K562 (cell line): ENCODE measurements around the gene FRYL. TPM values are rescaled to one million over a fixed set of nuclear protein-coding genes. Genes with fewer than 3 reads are reported as not detected.
A peak's percentile ranks its signal among the peaks of the same experiment; 100 is the strongest.

ENCODE experiments used
- ATAC-seq: fragments of 200-7000 bp; cut with Tn5 transposase; 3 replicates; pipeline ENCODE4 v1.9.1; 2020; ENCODE audit warnings: moderate library complexity
- BruUV-seq: library from RNA; stranded (reverse); fragments of 400-500 nt; replicated peaks from 2 replicates; lab custom pipeline; 2021; lab: Mats Ljungman, UMichigan
- CTCF ChIA-PET: fragments of 300-600 bp; formaldehyde crosslinking; extraction: SDS; loops from one replicate; lab custom pipeline; 2021; ENCODE audit warnings: low intra/inter-chr PET ratio; lab: Yijun Ruan, JAX
- POLR2A ChIA-PET: fragments of 300-600, 350-650 bp; sonication (Branson Sonifier 250); formaldehyde crosslinking; extraction: SDS; loops from one replicate; lab custom pipeline; 2021; ENCODE audit warnings: antibody characterized with exemption, inconsistent platforms; lab: Yijun Ruan, JAX
- DNase-seq, 4 experiments: peaks; one replicate each; pipeline versions ENCODE4 v3.0.0 to v3.0.0-alpha.2; 2011 to 2018; ENCODE audit warnings: low spot score in 3 of 4, mixed read lengths in 3 of 4; ENCODE audit errors: extremely low read depth in 1 of 4
- FAIRE-seq: peaks from 2 replicates; lab custom pipeline; 2011; peaks lifted over from hg19 to GRCh38; lab: Jason Lieb, UNC
- H2AFZ ChIP-seq: 2 replicates; pipeline ENCODE4 v1.6.0; 2011; ENCODE audit warnings: low read depth, low read length, control low read depth, inconsistent platforms
- H3K27ac ChIP-seq: fragments of 200-600 bp; 3 replicates; pipeline ENCODE4 v1.8.0; 2011; ENCODE audit warnings: low read depth, mild to moderate bottlenecking, control low read depth, inconsistent platforms, low read length, moderate library complexity, mixed read lengths; ENCODE audit errors: extremely low read depth
- H3K27me3 ChIP-seq, 2 experiments: fragments of 300-600 bp in 1 of 2; 2 replicates in 1 of 2; 3 replicates in 1 of 2; pipeline versions ENCODE4 v1.6.0 to v1.8.0; 2011; ENCODE audit warnings: inconsistent platforms in 2 of 2, low read length in 2 of 2, mild to moderate bottlenecking in 1 of 2, mixed read lengths in 1 of 2, moderate library complexity in 1 of 2; ENCODE audit not compliant: control insufficient read depth in 2 of 2, insufficient read depth in 2 of 2
- H3K36me3 ChIP-seq: fragments of 300-600 bp; 3 replicates; pipeline ENCODE4 v1.8.0; 2011; ENCODE audit warnings: mild to moderate bottlenecking, low read length, inconsistent platforms; ENCODE audit not compliant: control insufficient read depth, insufficient read depth
- H3K4me1 ChIP-seq, 2 experiments: fragments of 200-600 bp in 1 of 2; replicated peaks in 1 of 2; 2 replicates in 1 of 2; 3 replicates in 1 of 2; pipeline versions ENCODE4 v1.5.1 to v1.8.0; 2011; ENCODE audit warnings: inconsistent platforms in 2 of 2, low read length in 2 of 2, mild to moderate bottlenecking in 1 of 2, mixed read lengths in 1 of 2, moderate library complexity in 1 of 2; ENCODE audit not compliant: control insufficient read depth in 2 of 2, insufficient read depth in 2 of 2
- H3K4me2 ChIP-seq: 2 replicates; pipeline ENCODE4 v1.6.1; 2011; ENCODE audit warnings: low read length, control low read depth, inconsistent platforms, mixed read lengths; ENCODE audit not compliant: insufficient read depth
- H3K4me3 ChIP-seq: fragments of 200-600 bp; sonication (generic), shearing (Covaris generic); 2 replicates; pipeline ENCODE4 v1.5.1; 2016; ENCODE audit warnings: control low read depth, inconsistent platforms
- H3K79me2 ChIP-seq: fragments of 200-600 bp; 3 replicates; pipeline ENCODE4 v1.8.0; 2011; ENCODE audit warnings: low read length, inconsistent platforms; ENCODE audit not compliant: control insufficient read depth, insufficient read depth
- H3K9ac ChIP-seq, 2 experiments: 2 replicates each; pipeline versions ENCODE4 v1.6.0 to v1.6.1; 2011; ENCODE audit warnings: low read depth in 2 of 2, low read length in 2 of 2, control low read depth in 1 of 2, inconsistent platforms in 1 of 2, mild to moderate bottlenecking in 1 of 2, mixed read lengths in 1 of 2; ENCODE audit not compliant: insufficient read depth in 1 of 2
- H3K9me1 ChIP-seq: one replicate; pipeline ENCODE4 v1.6.0; 2011; ENCODE audit warnings: inconsistent platforms, mild to moderate bottlenecking, low read length, moderate library complexity; ENCODE audit not compliant: control insufficient read depth, insufficient read depth
- H3K9me3 ChIP-seq: replicated peaks from 2 replicates; pipeline ENCODE4 v1.5.1; 2011; ENCODE audit warnings: low read depth, low read length, inconsistent platforms; ENCODE audit not compliant: control insufficient read depth, insufficient read depth
- H4K20me1 ChIP-seq: replicated peaks from 2 replicates; pipeline ENCODE4 v1.6.1; 2011; ENCODE audit warnings: low read length, inconsistent platforms, mixed read lengths; ENCODE audit not compliant: control insufficient read depth, insufficient read depth
- ARID1B ChIP-seq: fragments of 450-650 bp; IDR thresholded peaks from 2 replicates; pipeline ENCODE4 v1.6.1; 2016; ENCODE audit warnings: antibody characterized with exemption, mild to moderate bottlenecking, inconsistent platforms
- CBFA2T3 ChIP-seq: fragments of 450-650 bp; IDR thresholded peaks from 2 replicates; pipeline ENCODE4 v1.6.1; 2017
- CEBPG ChIP-seq, 3 experiments: fragments of 200-800 bp in 1 of 3; sonication (Bioruptor generic) in 1 of 3; sonication (generic) in 1 of 3; formaldehyde crosslinking in 1 of 3; IDR thresholded peaks in 2 of 3; conservative IDR thresholded peaks in 1 of 3; 2 replicates each; pipeline versions ENCODE4 v1.6.1 to v1.8.0; 2016 to 2022; ENCODE audit warnings: missing compliant biosample characterization in 2 of 3, missing genetic modification characterization in 2 of 3, mild to moderate bottlenecking in 1 of 3, missing genetic modification reagents in 1 of 3
- CREM ChIP-seq: IDR thresholded peaks from 2 replicates; pipeline ENCODE4 v1.6.1; 2014; ENCODE audit warnings: antibody characterized with exemption, low read depth
- HDAC1 ChIP-seq, 2 experiments: fragments of 450-650 bp; IDR thresholded peaks; 2 replicates each; pipeline ENCODE4 v1.6.1; 2016 to 2017; ENCODE audit warnings: inconsistent platforms in 1 of 2, mild to moderate bottlenecking in 1 of 2, moderate library complexity in 1 of 2
- JUND ChIP-seq, 2 experiments: IDR thresholded peaks; 2 replicates in 1 of 2; 3 replicates in 1 of 2; pipeline ENCODE4 v1.6.1; 2011; ENCODE audit warnings: borderline replicate concordance in 2 of 2, low read depth in 2 of 2, low read length in 2 of 2, improper control_type of control experiment in 1 of 2, missing biosample characterization in 1 of 2, missing genetic modification characterization in 1 of 2, missing genetic modification reagents in 1 of 2
- LEF1 ChIP-seq: fragments of 450-650 bp; IDR thresholded peaks from 2 replicates; pipeline ENCODE4 v1.6.1; 2016; ENCODE audit warnings: mild to moderate bottlenecking
- MAFG ChIP-seq: fragments of 450-650 bp; conservative IDR thresholded peaks from 2 replicates; pipeline ENCODE4 v1.6.1; 2016; ENCODE audit warnings: missing genetic modification characterization, missing compliant biosample characterization
- MEIS2 ChIP-seq: fragments of 450-650 bp; IDR thresholded peaks from 2 replicates; pipeline ENCODE4 v1.6.1; 2014; ENCODE audit warnings: mild to moderate bottlenecking; ENCODE audit not compliant: partially characterized antibody
- MTA2 ChIP-seq: fragments of 450-650 bp; IDR thresholded peaks from 2 replicates; pipeline ENCODE4 v1.6.1; 2016; ENCODE audit warnings: low read depth
- NCOR1 ChIP-seq: fragments of 450-650 bp; IDR thresholded peaks from 2 replicates; pipeline ENCODE4 v1.6.1; 2016; ENCODE audit warnings: mild to moderate bottlenecking, moderate library complexity
- POLR2AphosphoS5 ChIP-seq: IDR thresholded peaks from 2 replicates; pipeline ENCODE4 v1.6.1; 2011; ENCODE audit warnings: mild to moderate bottlenecking, low read depth, low read length, moderate library complexity; ENCODE audit not compliant: control insufficient read depth, insufficient read depth
- SMC3 ChIP-seq: conservative IDR thresholded peaks from 2 replicates; pipeline ENCODE4 v1.6.1; 2011; ENCODE audit warnings: low read depth, low read length, improper control_type of control experiment; ENCODE audit not compliant: insufficient read depth
- SOX6 ChIP-seq: fragments of 450-650 bp; IDR thresholded peaks from 2 replicates; pipeline ENCODE4 v1.6.1; 2014; ENCODE audit warnings: mild to moderate bottlenecking
- TARDBP ChIP-seq: fragments of 450-650 bp; IDR thresholded peaks from 2 replicates; pipeline ENCODE4 v1.6.1; 2016
- TRIM24 ChIP-seq, 2 experiments: fragments of 450-650 bp; IDR thresholded peaks; 2 replicates each; pipeline ENCODE4 v1.6.1; 2016
- ZSCAN32 ChIP-seq: fragments of 450-650 bp; formaldehyde crosslinking; IDR thresholded peaks from 2 replicates; pipeline ENCODE4 v1.4.0; 2020; ENCODE audit warnings: mild to moderate bottlenecking, moderate library complexity
- WGBS: fragments of 100-300 bp; shearing (Covaris generic); methylation state at CpG from one replicate; pipeline ENCODE4 v1.1.6; 2016; ENCODE audit warnings: low coverage, mixed read lengths; ENCODE audit not compliant: insufficient coverage; ENCODE audit errors: missing lambda C conversion rate; 5-methylcytosine and 5-hydroxymethylcytosine counted together
- in situ Hi-C: fragments of 300-500 bp; cut with MboI; formaldehyde crosslinking; loops from 4 replicates; pipeline ENCODE4 v1.15.0; 2018; ENCODE audit warnings: inconsistent platforms, mixed read lengths
- intact Hi-C: fragments of 100-400 bp; cut with micrococcal nuclease; formaldehyde crosslinking; loops from 2 replicates; pipeline ENCODE4 v1.14.2; 2022
- polyA plus RNA-seq, 8 experiments: library from polyadenylated mRNA; depleted of rRNA in 4 of 8; stranded (reverse) in 5 of 8; unstranded in 3 of 8; fragments of >200 nt; fragmentation: Nextera tagmentation in 2 of 8; fragmentation: Illumina TruSeq in 1 of 8; extraction: Ambion mirVana in 2 of 8; extraction: Trizol in 1 of 8; gene quantifications; 2 replicates each; pipeline versions ENCODE4 v1.2.1 to v1.2.3, GENCODE V29; 2011 to 2014; ENCODE audit warnings: inconsistent platforms in 1 of 8, missing spikeins in 1 of 8
- total RNA-seq, 7 experiments: library from RNA; depleted of rRNA in 6 of 7; stranded (reverse); fragments of >200 nt in 6 of 7; fragmentation: Illumina TruSeq in 2 of 7; extraction: Trizol in 2 of 7; gene quantifications; 2 replicates each; pipeline versions ENCODE4 v1.2.1 to v1.2.3, GENCODE V29; 2011 to 2021; ENCODE audit warnings: low replicate concordance in 1 of 7
- TF ChIP-seq, protein P1 (sequence below): fragments of 200-800 bp; sonication (Bioruptor generic); IDR thresholded peaks from 2 replicates; pipeline ENCODE4 v1.6.1; 2017; ENCODE audit warnings: missing genetic modification characterization, missing compliant biosample characterization
- TF ChIP-seq, protein P2 (sequence below): fragments of 450-650 bp; formaldehyde crosslinking; IDR thresholded peaks from 2 replicates; pipeline ENCODE4 v1.4.0; 2020; ENCODE audit warnings: mild to moderate bottlenecking, moderate library complexity

Gene FRYL
- total and polyA plus RNA-seq, 9 of the 15 experiments (the other 6 are each of a cell fraction or from before 2014, with no cell fraction given) = 7.2 to 34.9 (median 15.9) TPM

DNA sequence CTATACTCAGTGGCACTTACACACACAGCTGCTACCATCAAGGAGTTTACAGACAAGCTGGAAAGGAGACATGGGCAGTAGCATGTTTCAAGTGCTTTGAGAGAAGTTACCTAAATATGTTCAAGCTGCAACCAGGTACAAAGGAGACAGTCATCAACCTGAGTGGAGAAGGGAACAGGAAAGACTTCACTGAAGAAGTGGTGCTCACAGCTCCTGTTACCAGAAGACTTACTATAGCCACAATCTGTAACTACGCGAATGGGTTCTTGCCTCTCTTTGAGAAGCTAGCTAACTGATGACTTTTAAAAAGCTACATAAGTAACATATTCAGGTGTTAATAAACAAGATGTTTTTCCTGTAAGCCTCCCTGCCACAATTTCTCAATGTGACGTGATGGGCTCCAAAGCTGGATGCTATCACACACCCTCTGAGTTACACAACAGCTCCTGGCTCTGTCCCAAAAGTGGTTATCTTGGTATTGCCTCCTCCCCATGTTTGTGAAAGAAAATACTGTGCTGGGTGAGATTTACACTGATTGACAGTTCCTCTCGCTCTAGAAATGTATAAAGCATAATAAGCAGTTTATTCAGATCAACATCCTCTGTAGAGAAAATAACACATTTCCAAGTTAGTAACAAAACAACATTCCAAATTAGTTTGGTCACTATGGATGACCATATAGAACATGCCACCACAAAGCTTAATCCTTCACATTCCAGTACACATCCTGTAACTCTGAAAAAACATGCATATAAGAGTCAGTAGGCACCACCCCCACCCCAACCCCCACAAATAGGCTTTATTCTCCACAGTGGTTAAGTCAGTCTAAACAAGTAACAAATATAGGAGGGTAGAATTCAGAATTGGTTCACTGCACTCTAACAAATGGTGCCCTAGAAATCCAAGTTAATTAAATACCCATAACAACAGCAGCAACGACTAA, 81.8 kb downstream of the FRYL start:
- Histone ChIP-seq H3K79me2 (peaks cover 8% of the 10 kb centered on the region), H3K4me3 (no peak overlapping the region), H3K9ac (no peak overlapping the region), H3K9me1 (no peaks in the 10 kb centered on the region), H3K27me3 (no peaks in the 10 kb centered on the region), H3K36me3 (no peaks in the 10 kb centered on the region), H3K9me3 (no peaks in the 10 kb centered on the region), H3K4me2 (no peak overlapping the region), H4K20me1 (peaks cover 16% of the 10 kb centered on the region), H3K4me1 (peaks cover 0 to 9% of the 10 kb centered on the region in 2 experiments; a peak in 2 of 5 replicates), H2AFZ (no peak overlapping the region), H3K27ac (no peak overlapping the region)
- ATAC-seq (peak; percentile 91), FAIRE-seq (peak; percentile 81), DNase-seq (peak in 3 of 4 experiments; percentile 12 to 85 (median 45))
- ChIA-PET POLR2A (no interaction called here), CTCF (interaction anchor here (0.6 kb wide), 1 partner anchor 207 kb away, joined by 4 read pairs; no protein-coding TSS in a partner anchor)
- WGBS = 11% methylated on average over 5 of the region's 5 CpGs
- no TSS peak for BruUV-seq
- intact Hi-C loops (no loop called here), in situ Hi-C loops (no loop called here)
- TF ChIP-seq CBFA2T3 (peak; percentile 89), MEIS2 (peak; percentile 87), ZSCAN32 (no peak), HDAC1 (IDR thresholded peaks at IDR 0.05) (peak in 1 of 2 experiments; percentile 97; a peak in 3 of 4 replicates), MAFG (peak; percentile 50), MTA2 (peak; percentile 62), TRIM24 (IDR thresholded peaks at IDR 0.05) (peak; percentile 74 to 83; a peak in 3 of 4 replicates), NCOR1 (peak; percentile 83), ARID1B (peak; percentile 89), JUND (IDR thresholded peaks at IDR 0.05; ENCODE audit: borderline replicate concordance, low read depth, low read length) (peak; percentile 72; the same call in 1 of the 2 replicates), JUND (tag; IDR thresholded peaks at IDR 0.05; ENCODE audit: borderline replicate concordance, low read depth, low read length) (peak; percentile 62; the same call in 1 of the 3 replicates), SMC3 (no peak), SOX6 (peak; percentile 81), LEF1 (peak; percentile 53; the same call in 1 of the 2 replicates), CEBPG (CRISPR knock-in tag; IDR thresholded peaks at IDR 0.05) (peak; percentile 84), CEBPG (tag; conservative IDR thresholded peaks at IDR 0.05 in 1 of 2, IDR thresholded peaks at IDR 0.05 in 1 of 2) (peak; percentile 91 to 95), POLR2AphosphoS5 (peak; percentile 64; the same call in 1 of the 2 replicates), TARDBP (0 out of 2 replicates have a peak, but pooled peaks have one; percentile 28), CREM (peak; percentile 82)
- TF ChIP-seq, protein P1, sequence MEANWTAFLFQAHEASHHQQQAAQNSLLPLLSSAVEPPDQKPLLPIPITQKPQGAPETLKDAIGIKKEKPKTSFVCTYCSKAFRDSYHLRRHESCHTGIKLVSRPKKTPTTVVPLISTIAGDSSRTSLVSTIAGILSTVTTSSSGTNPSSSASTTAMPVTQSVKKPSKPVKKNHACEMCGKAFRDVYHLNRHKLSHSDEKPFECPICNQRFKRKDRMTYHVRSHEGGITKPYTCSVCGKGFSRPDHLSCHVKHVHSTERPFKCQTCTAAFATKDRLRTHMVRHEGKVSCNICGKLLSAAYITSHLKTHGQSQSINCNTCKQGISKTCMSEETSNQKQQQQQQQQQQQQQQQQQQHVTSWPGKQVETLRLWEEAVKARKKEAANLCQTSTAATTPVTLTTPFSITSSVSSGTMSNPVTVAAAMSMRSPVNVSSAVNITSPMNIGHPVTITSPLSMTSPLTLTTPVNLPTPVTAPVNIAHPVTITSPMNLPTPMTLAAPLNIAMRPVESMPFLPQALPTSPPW (CRISPR knock-in tag) = peak; percentile 49; the same call in 1 of the 2 replicates
- TF ChIP-seq, protein P2, sequence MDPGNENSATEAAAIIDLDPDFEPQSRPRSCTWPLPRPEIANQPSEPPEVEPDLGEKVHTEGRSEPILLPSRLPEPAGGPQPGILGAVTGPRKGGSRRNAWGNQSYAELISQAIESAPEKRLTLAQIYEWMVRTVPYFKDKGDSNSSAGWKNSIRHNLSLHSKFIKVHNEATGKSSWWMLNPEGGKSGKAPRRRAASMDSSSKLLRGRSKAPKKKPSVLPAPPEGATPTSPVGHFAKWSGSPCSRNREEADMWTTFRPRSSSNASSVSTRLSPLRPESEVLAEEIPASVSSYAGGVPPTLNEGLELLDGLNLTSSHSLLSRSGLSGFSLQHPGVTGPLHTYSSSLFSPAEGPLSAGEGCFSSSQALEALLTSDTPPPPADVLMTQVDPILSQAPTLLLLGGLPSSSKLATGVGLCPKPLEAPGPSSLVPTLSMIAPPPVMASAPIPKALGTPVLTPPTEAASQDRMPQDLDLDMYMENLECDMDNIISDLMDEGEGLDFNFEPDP (CRISPR knock-in tag) = no peak
